RWPE2 (cell line): ENCODE results near the gene MCM9.

Experiments used
- ATAC-seq: fragments of 200-7000 bp; cut with Tn5 transposase; 3 replicates; pipeline ENCODE4 v1.9.1; 2021; ENCODE audit warnings: low read depth
- DNase-seq: peaks from one replicate; pipeline ENCODE4 v3.0.0-alpha.2; 2020; ENCODE audit warnings: low spot score
- H3K27ac ChIP-seq: fragments of 450-650 bp; 2 replicates; pipeline ENCODE4 v1.5.1; 2017; ENCODE audit warnings: mild to moderate bottlenecking; ENCODE audit not compliant: poor library complexity, severe bottlenecking
- H3K27me3 ChIP-seq: fragments of 250-450 bp; sonication (Bioruptor Pico); 2 replicates; pipeline ENCODE4 v1.5.1; 2021; ENCODE audit warnings: mild to moderate bottlenecking, moderate library complexity; ENCODE audit not compliant: insufficient read depth, poor library complexity, severe bottlenecking
- H3K36me3 ChIP-seq: fragments of 250-450 bp; sonication (Bioruptor Pico); 2 replicates; pipeline ENCODE4 v1.5.1; 2020; ENCODE audit warnings: low read depth, mild to moderate bottlenecking, moderate library complexity
- H3K4me1 ChIP-seq: fragments of 250-450 bp; sonication (Bioruptor Pico); 2 replicates; pipeline ENCODE4 v1.5.1; 2021; ENCODE audit warnings: mild to moderate bottlenecking, moderate library complexity; ENCODE audit not compliant: insufficient read depth, poor library complexity, severe bottlenecking
- H3K4me3 ChIP-seq: fragments of 250-450 bp; sonication (Bioruptor Pico); 2 replicates; pipeline ENCODE4 v1.5.1; 2021; ENCODE audit warnings: mild to moderate bottlenecking, moderate library complexity; ENCODE audit not compliant: severe bottlenecking
- H3K9me3 ChIP-seq: fragments of 250-450 bp; sonication (Bioruptor Pico); 2 replicates; pipeline ENCODE4 v1.5.1; 2021; ENCODE audit warnings: mild to moderate bottlenecking, moderate library complexity; ENCODE audit not compliant: severe bottlenecking
- CTCF ChIP-seq: fragments of 450-650 bp; IDR thresholded peaks from one replicate; pipeline ENCODE4 v1.5.1; 2017; ENCODE audit warnings: mild to moderate bottlenecking, moderate library complexity; ENCODE audit not compliant: poor library complexity, severe bottlenecking

MCM9 gene

GRCh38 chr6:118935331-118935668 lies 341 bp upstream of the MCM9 start:
- Histone ChIP-seq H3K27me3 (no peaks in the 10 kb centered on the region), H3K27ac (peak overlapping the region; percentile 78), H3K4me3 (peak overlapping the region; percentile 59), H3K4me1 (no peaks in the 10 kb centered on the region), H3K9me3 (no peaks in the 10 kb centered on the region), H3K36me3 (peaks cover 25% of the 10 kb centered on the region)
- TF ChIP-seq CTCF: no peak
- no peak for DNase-seq
- peak; percentile 2; the same call in 1 of the 3 replicates for ATAC-seq

GRCh38 chr6:118933855-118934460 lies 1.0 kb downstream of the MCM9 start:
- Histone ChIP-seq H3K9me3 (no peaks in the 10 kb centered on the region), H3K27ac (peak overlapping the region; percentile 78), H3K4me3 (peak overlapping the region; percentile 59), H3K36me3 (peaks cover 36% of the 10 kb centered on the region), H3K27me3 (no peaks in the 10 kb centered on the region), H3K4me1 (no peaks in the 10 kb centered on the region)
- no peak for TF ChIP-seq CTCF
- DNase-seq: no peak
- ATAC-seq: no peak

- no peak for TF ChIP-seq CTCF
- Histone ChIP-seq H3K4me1 (no peaks in the 10 kb centered on the region), H3K27ac (no peak overlapping the region), H3K9me3 (no peaks in the 10 kb centered on the region), H3K36me3 (peaks cover 47% of the 10 kb centered on the region), H3K4me3 (no peak overlapping the region), H3K27me3 (no peaks in the 10 kb centered on the region)
- ATAC-seq (no peak), DNase-seq (no peak)
Measured at GRCh38 chr6:118932421-118932820, 2.5 kb downstream of the MCM9 start.

GRCh38 chr6:118931436-118931835 lies 3.5 kb downstream of the MCM9 start:
- no peak overlapping the region for H3K27ac ChIP-seq
- no peaks in the 10 kb centered on the region for H3K4me1 ChIP-seq
- no peaks in the 10 kb centered on the region for H3K27me3 ChIP-seq
- TF ChIP-seq CTCF: no peak
- DNase-seq (no peak), ATAC-seq (no peak)
- H3K9me3 ChIP-seq: no peaks in the 10 kb centered on the region
- no peak overlapping the region for H3K4me3 ChIP-seq
- H3K36me3 ChIP-seq: peaks cover 54% of the 10 kb centered on the region

- TF ChIP-seq CTCF: no peak
- no peak overlapping the region for H3K27ac ChIP-seq
- H3K27me3 ChIP-seq: no peaks in the 10 kb centered on the region
Measured at GRCh38 chr6:118930680-118931079, 4.3 kb downstream of the MCM9 start.

More at GRCh38 chr6:118930680-118931079, 4.3 kb downstream of the MCM9 start:
- no peak overlapping the region for H3K4me3 ChIP-seq
- no peak for DNase-seq
- no peaks in the 10 kb centered on the region for H3K9me3 ChIP-seq
- ATAC-seq: no peak
- peaks cover 59% of the 10 kb centered on the region for H3K36me3 ChIP-seq
- no peaks in the 10 kb centered on the region for H3K4me1 ChIP-seq
